Fibroblast of villous mesenchyme (primary cell): ENCODE results near the gene PAPPA2. TPM values are rescaled to one million over a fixed set of nuclear protein-coding genes. Genes with fewer than 3 reads are reported as not detected.

Source experiments
- DNase-seq: peaks from one replicate; pipeline ENCODE4 v3.0.0-alpha.2; 2010; ENCODE audit warnings: low read depth
- H3K4me3 ChIP-seq: 2 replicates; pipeline ENCODE4 v1.5.1; 2011; ENCODE audit warnings: low read depth, mild to moderate bottlenecking, low read length
- total RNA-seq: library from RNA; depleted of rRNA; stranded (reverse); fragments of >200 nt; gene quantifications from 2 replicates; pipeline ENCODE4 v1.2.3, GENCODE V29; 2012
- TF ChIP-seq, protein P1 (sequence below): IDR thresholded peaks from 2 replicates; pipeline ENCODE4 v1.5.1; 2012; ENCODE audit warnings: low read depth, mild to moderate bottlenecking, low read length; ENCODE audit not compliant: insufficient read depth

PAPPA2 gene
- total RNA-seq, 1 donor: 1.3 TPM

DNA sequence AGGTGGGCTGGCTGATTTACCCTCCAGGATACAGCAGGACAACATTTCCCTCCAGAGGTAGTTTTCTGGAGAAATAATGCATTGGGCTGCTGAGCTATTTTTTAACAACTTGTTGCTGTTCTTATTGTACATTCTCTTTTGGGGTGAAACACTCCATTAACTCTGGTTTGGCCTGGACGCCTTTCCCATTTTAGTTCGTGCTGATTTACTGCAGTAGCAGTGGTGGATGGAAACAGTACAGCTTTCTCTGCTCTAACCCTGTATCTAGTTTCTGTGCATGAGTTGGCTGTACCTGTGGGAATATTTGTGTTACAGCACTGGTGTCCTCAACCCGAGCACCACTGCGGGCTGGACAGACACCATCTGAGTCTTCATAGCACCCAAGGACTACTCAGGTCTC, 376.2 kb downstream of the PAPPA2 start:
- TF ChIP-seq, protein P1, sequence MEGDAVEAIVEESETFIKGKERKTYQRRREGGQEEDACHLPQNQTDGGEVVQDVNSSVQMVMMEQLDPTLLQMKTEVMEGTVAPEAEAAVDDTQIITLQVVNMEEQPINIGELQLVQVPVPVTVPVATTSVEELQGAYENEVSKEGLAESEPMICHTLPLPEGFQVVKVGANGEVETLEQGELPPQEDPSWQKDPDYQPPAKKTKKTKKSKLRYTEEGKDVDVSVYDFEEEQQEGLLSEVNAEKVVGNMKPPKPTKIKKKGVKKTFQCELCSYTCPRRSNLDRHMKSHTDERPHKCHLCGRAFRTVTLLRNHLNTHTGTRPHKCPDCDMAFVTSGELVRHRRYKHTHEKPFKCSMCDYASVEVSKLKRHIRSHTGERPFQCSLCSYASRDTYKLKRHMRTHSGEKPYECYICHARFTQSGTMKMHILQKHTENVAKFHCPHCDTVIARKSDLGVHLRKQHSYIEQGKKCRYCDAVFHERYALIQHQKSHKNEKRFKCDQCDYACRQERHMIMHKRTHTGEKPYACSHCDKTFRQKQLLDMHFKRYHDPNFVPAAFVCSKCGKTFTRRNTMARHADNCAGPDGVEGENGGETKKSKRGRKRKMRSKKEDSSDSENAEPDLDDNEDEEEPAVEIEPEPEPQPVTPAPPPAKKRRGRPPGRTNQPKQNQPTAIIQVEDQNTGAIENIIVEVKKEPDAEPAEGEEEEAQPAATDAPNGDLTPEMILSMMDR: no peak
- no peak for DNase-seq
- no peak overlapping the region for H3K4me3 ChIP-seq

DNA sequence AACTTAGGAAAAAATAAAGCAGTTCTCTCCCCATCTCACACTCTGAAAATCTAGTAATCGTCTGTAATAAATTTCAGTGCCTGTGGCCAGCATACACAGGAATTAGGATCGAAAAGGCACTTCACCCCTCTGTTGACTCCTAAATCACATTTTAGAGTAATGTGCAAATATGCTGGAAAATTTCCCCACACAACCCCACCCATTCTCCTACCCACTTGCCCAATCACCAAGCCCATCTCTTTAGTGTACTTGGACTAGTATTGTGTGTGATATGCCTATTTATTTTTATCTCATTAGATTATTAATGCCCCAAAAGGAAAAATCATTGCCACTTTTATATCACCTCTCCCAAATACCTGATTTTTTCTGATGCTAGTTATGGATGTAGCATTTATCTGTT, 378.3 kb downstream of the PAPPA2 start:
- TF ChIP-seq, protein P1: no peak
- no peak overlapping the region for H3K4me3 ChIP-seq
- no peak for DNase-seq

DNA sequence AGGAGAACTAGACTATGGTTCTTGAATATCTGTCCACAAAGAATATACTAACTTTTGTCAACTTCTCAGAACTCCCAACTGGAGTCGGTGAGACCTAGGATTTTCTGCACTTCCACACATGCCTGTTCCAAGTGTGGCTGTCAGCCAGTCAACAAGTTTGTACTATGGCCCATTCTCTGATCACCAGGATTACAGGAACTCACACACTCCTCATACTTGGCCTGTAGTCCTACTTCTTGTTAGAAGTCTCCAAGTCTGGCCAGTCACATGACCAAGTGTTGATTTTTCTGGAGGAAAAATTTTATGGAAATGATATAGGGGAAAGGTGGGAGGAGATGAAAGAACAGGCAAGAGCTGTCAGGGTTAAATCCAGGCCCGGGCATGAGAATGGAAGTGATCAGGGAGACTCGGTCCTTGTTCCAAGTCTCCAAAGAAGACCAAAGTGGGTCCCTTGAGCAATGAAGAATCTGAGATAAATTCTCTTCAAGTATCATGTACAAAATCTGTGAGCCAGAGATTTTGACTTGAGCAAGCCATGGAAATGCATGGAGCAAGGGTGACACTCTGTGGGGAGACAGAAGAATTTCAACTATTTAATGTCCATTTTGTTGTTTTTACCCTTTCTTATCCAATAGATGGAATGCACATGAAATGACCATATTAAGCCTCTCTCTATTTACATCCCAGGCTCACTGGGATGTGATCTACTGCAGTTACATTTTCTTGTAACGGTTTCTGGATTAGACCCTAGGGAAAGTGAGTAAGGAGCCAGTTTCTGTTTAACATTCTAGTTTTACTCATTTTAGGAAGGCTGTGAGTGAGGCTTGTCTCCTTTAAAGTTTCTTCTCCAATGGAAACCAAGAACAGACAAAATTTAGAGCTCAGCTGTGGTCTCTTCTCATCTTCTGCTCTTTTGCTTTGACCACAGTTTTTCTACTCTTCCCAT, 380.6 kb downstream of the PAPPA2 start:
- DNase-seq: peak; percentile 20
- no peak overlapping the region for H3K4me3 ChIP-seq
- TF ChIP-seq, protein P1: peak; percentile 37

DNA sequence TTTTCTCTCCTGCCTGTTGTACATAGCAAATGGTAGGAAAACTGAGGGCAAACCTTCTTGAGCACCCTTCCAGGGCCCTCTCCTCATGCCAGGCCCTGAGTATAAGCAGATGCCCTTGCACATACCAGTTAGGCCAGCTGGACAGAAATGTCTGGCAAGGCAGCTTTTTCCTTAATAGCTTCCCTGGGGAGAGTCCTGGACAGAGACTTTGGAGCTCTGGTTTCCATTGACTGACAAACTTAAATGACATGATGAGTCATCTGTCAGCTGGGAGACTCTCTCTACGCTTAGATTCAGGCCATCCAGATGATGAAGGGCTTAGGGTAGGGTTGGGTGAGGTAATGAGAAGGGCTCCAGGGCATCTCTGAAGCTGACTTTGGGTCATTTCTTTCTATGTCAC, 384.1 kb downstream of the PAPPA2 start:
- no peak for DNase-seq
- no peak overlapping the region for H3K4me3 ChIP-seq
- TF ChIP-seq, protein P1: no peak

DNA sequence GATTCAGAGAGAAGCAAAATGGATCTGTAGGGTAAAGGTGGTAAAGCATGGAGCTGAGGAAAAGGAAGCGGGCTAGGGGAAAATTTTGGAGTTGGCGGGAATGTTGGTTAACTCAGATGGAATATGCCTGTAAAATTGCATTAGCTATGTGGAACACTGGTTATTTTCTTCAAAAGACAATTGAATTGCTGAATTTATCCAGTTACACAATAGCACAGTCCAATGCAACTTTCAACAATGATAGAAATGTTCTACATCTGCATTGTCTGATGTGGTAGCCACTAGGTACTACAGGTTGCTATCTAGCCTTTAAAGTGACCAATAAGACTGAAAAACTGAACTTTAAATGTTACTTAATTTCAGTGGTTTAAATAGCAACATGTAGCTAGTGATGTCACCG, 386.3 kb downstream of the PAPPA2 start:
- no peak overlapping the region for H3K4me3 ChIP-seq
- TF ChIP-seq, protein P1: no peak
- DNase-seq: no peak

DNA sequence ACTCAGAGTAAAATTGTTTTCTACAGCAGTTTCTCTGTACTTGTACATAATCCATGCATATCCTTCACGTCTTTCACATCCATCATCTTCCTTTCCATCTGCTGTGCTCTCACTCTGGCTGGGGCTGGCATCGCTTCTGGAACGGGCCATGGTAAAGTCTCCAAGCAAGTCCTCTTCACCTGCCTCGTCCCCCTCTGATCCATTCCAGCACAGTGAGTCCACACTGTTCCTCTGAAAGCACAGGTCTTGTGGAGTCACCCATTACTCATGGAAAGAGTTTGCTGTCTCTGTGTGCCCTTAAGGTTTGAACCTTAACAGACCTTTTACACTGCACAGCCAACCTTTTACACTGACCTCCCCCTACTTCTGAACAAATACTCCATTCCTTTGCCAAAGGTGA, 387.9 kb downstream of the PAPPA2 start:
- no peak overlapping the region for H3K4me3 ChIP-seq
- DNase-seq: no peak
- TF ChIP-seq, protein P1: no peak
